Ectodermal cell (in vitro differentiated cells): Measurements from ENCODE around the gene SYT11.

Experiments used
- H3K27ac ChIP-seq: 2 replicates; pipeline ENCODE4 v1.7.0; 2013; ENCODE audit warnings: mild to moderate bottlenecking, low read depth, low read length; ENCODE audit not compliant: insufficient read depth, poor library complexity, severe bottlenecking
- H3K27me3 ChIP-seq: 2 replicates; pipeline ENCODE4 v1.7.0; 2013; ENCODE audit warnings: mild to moderate bottlenecking, low read length; ENCODE audit not compliant: insufficient read depth, control insufficient read depth, poor library complexity, severe bottlenecking
- H3K36me3 ChIP-seq: one replicate; pipeline ENCODE4 v1.7.0; 2013; ENCODE audit warnings: low read length; ENCODE audit not compliant: control insufficient read depth, insufficient read depth
- H3K4me1 ChIP-seq: one replicate; pipeline ENCODE4 v1.7.0; 2013; ENCODE audit warnings: low read length; ENCODE audit not compliant: control insufficient read depth, insufficient read depth
- H3K4me3 ChIP-seq: 2 replicates; pipeline ENCODE4 v1.7.0; 2013; ENCODE audit warnings: low read depth, low read length, control low read depth; ENCODE audit not compliant: insufficient read depth
- H3K9me3 ChIP-seq: 2 replicates; pipeline ENCODE4 v1.7.0; 2013; ENCODE audit warnings: mild to moderate bottlenecking, low read length, moderate library complexity; ENCODE audit not compliant: control insufficient read depth
- WGBS, 2 experiments: methylation state at CpG; one replicate each; pipeline ENCODE4 v1.1.7; 2013; ENCODE audit warnings: missing lambda C conversion rate in 2 of 2; 5-methylcytosine and 5-hydroxymethylcytosine counted together

SYT11 gene

GRCh38 chr1:155840386-155840785 is 19.0 kb upstream of the SYT11 start:
- Histone ChIP-seq H3K27ac (no peak overlapping the region), H3K36me3 (peaks cover 9% of the 10 kb centered on the region), H3K27me3 (no peaks in the 10 kb centered on the region), H3K4me3 (no peak overlapping the region), H3K9me3 (no peaks in the 10 kb centered on the region), H3K4me1 (peaks cover 4% of the 10 kb centered on the region)
- 90 to 94% methylated on average over 5 of the region's 5 CpGs for WGBS, 2 experiments

DNA sequence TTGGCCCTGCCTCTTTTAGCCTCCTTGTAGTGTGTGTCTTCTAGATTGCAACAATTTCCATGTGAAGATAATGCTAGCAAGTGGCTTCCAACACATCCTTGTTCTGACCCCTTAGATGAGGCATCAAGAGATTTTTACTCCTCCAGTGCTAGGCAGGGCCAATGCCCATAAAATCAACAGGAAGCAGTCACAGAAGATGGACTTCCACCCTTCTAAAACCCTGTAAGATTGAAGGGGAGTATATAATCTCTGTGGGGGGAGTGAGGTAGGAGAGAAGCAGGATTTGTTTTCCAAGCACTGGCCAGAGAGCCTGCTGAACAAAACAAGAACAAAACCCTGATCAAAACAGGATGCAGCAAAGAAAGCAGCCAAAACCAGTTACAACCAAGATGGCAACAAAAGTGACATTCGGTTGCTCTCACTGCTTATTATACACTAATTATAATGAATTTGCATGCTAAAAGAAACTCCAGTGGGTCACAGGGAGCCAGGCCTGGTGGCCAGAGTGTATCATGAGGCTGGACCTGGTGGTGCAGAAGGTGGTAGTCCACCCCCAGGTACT is 14.4 kb upstream of the SYT11 start:
- Histone ChIP-seq H3K36me3 (peaks cover 23% of the 10 kb centered on the region), H3K27me3 (no peaks in the 10 kb centered on the region), H3K4me1 (no peaks in the 10 kb centered on the region), H3K4me3 (no peak overlapping the region), H3K27ac (no peak overlapping the region), H3K9me3 (no peaks in the 10 kb centered on the region)
- WGBS, 2 experiments: 88 to 89% methylated on average over 1 of the region's 1 CpG

DNA sequence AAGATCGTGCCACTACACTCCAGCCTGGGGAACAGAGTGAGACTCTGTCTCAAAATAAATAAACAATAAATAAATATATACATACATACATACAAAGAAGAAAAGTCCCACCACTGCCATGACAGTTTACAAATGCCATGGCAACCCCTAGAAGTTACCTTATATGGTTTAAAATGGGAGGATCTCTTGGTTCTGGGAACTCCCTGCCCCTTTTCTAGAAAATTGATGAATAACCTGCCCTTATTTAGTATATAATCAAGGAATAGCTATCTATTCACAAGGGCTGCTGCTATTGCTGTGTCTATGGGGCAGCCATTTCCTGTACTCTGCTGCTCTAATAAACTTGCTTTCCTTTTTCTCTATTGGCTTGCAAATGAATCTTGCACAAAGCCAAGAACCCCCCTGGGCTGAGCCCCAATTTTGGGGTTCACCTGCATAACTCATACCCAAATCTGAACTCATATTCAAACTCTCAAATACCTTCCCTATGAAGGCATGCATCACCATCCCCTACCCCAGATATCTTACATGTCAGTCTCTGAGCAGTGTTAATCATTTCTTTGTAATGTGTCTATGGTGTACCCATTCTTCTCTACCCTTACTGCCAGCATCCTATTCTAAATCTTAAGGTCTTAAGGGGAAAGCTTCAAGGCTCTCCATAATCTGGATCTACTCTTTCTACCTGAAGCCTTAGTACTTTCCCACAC is 11.4 kb upstream of the SYT11 start:
- Histone ChIP-seq H3K4me3 (no peak overlapping the region), H3K36me3 (peaks cover 42% of the 10 kb centered on the region), H3K4me1 (no peaks in the 10 kb centered on the region), H3K27me3 (no peaks in the 10 kb centered on the region), H3K27ac (no peak overlapping the region), H3K9me3 (no peaks in the 10 kb centered on the region)
- 67 to 100% methylated on average over 1 of the region's 1 CpG for WGBS, 2 experiments

GRCh38 chr1:155850345-155850744 is 9.0 kb upstream of the SYT11 start:
- Histone ChIP-seq H3K4me3 (no peak overlapping the region), H3K36me3 (peaks cover 42% of the 10 kb centered on the region), H3K27ac (no peak overlapping the region), H3K9me3 (no peaks in the 10 kb centered on the region), H3K27me3 (no peaks in the 10 kb centered on the region), H3K4me1 (no peaks in the 10 kb centered on the region)
- WGBS, 2 experiments: 95 to 96% methylated on average over 3 of the region's 3 CpGs

GRCh38 chr1:155856257-155856974 is 3.0 kb upstream of the SYT11 start:
- no peaks in the 10 kb centered on the region for H3K9me3 ChIP-seq
- no peak overlapping the region for H3K27ac ChIP-seq
- peaks cover 7% of the 10 kb centered on the region for H3K27me3 ChIP-seq
- 56 to 58% methylated on average over 20 of the region's 20 CpGs for WGBS, 2 experiments
- H3K4me1 ChIP-seq: peaks cover 6% of the 10 kb centered on the region
- peak overlapping the region; percentile 64 for H3K4me3 ChIP-seq
- H3K36me3 ChIP-seq: peaks cover 23% of the 10 kb centered on the region

GRCh38 chr1:155856975-155857930 is 2.1 kb upstream of the SYT11 start, which contains the start of gene GON4L:
TSS of gene GON4L (minus strand) at chr1:155857214. CDS start at chr1:155853780, 3,434 bp downstream.
- H3K4me1 ChIP-seq: peaks cover 6% of the 10 kb centered on the region
- 36 to 38% methylated on average over 46 of the region's 46 CpGs for WGBS, 2 experiments
- peaks cover 15% of the 10 kb centered on the region for H3K36me3 ChIP-seq
- H3K4me3 ChIP-seq: peak within 1 kb of the TSS; percentile 64
- no peak within 1 kb of the TSS for H3K27ac ChIP-seq
- no peaks in the 10 kb centered on the region for H3K9me3 ChIP-seq
- H3K27me3 ChIP-seq: peaks cover 12% of the 10 kb centered on the region

DNA sequence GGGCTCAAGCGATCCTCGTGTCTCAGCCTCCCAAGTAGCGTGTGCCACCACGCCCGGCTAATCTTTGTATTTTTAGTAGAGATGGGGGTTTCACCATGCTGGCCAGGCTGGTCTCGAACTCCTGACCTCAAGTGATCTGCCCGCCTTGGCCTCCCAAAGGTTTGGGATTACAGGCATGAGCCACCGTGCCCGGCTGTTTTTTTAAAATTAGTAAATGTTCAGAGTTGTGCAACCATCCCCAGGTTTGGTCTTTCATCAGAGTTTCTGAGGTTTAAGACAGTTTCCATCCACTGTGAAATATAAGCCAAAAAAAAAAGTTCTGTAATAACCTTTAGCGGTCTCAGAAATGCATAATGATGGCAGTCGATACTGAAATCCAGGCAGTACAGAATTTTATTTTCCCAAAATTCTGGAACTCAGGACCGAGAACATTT is 550 bp upstream of the SYT11 start:
- H3K4me1 ChIP-seq: peaks cover 6% of the 10 kb centered on the region
- H3K4me3 ChIP-seq: peak overlapping the region; percentile 37
- 83 to 85% methylated on average over 12 of the region's 12 CpGs for WGBS, 2 experiments
- no peaks in the 10 kb centered on the region for H3K9me3 ChIP-seq
- H3K27me3 ChIP-seq: peaks cover 19% of the 10 kb centered on the region
- H3K27ac ChIP-seq: no peak overlapping the region
- H3K36me3 ChIP-seq: peaks cover 3% of the 10 kb centered on the region

DNA sequence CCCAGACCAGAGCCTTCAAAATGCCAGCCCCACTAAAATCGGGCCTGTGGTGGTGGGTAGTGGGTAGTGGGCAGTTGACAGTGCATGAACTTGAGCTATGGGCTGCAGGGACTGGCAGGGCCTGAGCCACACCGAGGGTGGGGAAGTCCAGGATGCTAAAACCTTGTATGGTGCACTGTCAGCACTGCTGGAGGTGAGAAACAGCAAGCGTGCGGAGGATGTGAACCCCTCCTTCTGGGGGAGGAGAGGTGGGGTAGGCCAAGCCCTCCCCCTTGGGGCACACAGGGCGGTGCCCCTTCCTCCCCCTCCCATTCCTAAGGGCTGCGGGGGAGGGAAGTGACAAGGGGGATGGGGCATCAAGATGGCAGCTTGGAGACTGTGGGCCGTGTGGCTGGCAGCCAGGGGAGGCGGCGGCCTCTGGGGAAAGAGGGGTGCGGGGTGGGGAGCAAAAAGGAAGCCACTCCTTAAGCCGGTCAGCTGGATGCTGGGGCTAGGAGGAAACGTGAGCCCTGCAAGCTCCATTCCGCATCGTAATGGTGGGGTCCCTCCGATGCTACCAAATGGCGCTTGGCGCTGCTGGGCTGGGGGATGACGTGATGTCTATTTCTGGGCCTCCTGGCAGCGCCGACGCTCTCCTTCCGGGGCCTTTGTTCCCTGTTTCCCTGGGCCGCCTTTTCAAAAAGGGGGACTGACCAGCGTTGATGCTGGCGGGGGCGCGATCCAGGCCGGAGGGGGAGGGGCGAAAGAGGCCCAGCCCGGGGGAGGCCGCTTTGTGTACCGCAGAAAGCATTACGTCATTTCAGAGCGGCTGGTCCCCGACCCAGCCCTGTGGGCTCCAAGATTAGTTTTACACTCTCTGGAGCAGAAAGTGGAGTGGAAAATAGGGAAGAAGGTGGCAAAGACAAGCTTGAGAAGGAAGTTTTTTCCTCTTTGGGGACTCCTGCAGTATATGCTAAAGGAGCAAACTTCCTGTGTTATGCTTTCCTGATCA is 809 bp downstream of the SYT11 start:
- Histone ChIP-seq H3K9me3 (no peaks in the 10 kb centered on the region), H3K4me1 (peaks cover 6% of the 10 kb centered on the region), H3K36me3 (no peaks in the 10 kb centered on the region), H3K4me3 (no peak overlapping the region), H3K27me3 (peaks cover 19% of the 10 kb centered on the region), H3K27ac (no peak overlapping the region)
- WGBS, 2 experiments: 87% methylated on average over 34 to 35 of the region's 35 CpGs

- no peak overlapping the region for H3K27ac ChIP-seq
- no peaks in the 10 kb centered on the region for H3K36me3 ChIP-seq
- peaks cover 3% of the 10 kb centered on the region for H3K4me1 ChIP-seq
- H3K4me3 ChIP-seq: no peak overlapping the region
- peaks cover 19% of the 10 kb centered on the region for H3K27me3 ChIP-seq
- 89 to 93% methylated on average over 2 of the region's 2 CpGs for WGBS, 2 experiments
- no peaks in the 10 kb centered on the region for H3K9me3 ChIP-seq
These were observed 1.7 kb downstream of the SYT11 start for GRCh38 chr1:155860970-155861510.
